Measurements from ENCODE around the gene MEGF11.

Gene MEGF11

GRCh38 chr15:66253418-66254088 is at the start of gene MEGF11:
TSS of gene MEGF11 (minus strand) at chr15:66253750. CDS start at chr15:66128403, 125,347 bp downstream.
- DNase-seq, result peak; percentile 17

DNA sequence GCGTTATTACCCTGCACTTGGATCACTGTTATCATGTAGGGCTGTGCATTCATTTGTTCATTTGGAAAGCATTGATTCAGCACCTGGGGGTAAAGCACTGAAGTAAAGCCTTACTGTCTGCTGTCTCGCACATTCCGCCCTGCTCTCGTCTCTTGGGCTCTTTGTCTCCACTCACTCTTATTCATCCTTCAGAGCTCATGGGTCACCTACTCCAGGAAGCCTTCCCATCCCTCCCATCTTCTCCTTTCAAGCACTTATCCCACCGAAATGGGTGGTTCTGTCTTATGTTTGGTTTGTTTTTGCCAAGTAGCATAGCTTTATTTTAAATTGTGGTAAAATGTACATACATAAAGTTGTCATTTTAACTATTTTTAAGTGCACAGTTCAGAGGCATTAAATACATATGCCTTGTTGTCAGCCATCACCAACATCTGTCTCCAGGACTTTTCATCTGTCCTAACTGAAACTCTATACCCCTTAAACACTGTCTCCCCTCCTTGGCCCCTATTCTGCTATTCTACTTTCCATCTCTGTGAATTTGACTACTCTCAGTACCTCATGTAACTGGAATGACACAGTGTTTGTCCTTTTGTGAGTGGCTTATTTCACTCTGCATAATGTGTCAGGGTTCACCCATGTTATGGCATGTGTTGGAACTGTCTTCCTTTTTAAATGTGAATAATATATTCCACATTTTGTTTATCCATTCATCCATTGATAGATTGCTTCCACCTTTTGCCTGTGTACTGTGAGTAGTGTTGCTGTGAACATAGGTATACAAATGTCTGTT is 49.1 kb upstream of the MEGF11 start:
- no peak for DNase-seq

GRCh38 chr15:66298803-66299251 is 45.3 kb upstream of the MEGF11 start:
- DNase-seq, result no peak

DNA sequence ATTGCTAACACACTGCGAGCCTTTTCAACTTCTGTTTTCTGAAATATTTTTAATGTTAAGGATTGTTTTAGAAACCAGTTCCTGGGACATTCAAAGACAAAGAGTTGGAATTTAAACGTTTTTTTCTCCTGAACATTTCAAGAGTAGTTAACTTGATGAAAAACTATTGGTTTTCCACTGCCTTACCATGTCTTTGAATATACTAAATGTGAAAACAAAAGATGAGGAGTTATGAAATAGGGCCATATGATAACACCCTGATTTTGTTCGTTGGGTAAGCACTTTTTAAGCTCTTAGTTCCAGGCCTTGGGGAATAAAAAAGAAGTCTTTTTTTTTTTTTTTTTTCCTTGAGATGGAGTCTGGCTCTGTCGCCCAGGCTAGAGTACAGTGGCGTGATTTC is 42.6 kb upstream of the MEGF11 start:
- DNase-seq, result no peak

- DNase-seq, result peak; percentile 20
Measured at GRCh38 chr15:66294932-66295235, 41.3 kb upstream of the MEGF11 start.

GRCh38 chr15:66294157-66294931 is 40.8 kb upstream of the MEGF11 start:
- DNase-seq, result peak; percentile 78

DNA sequence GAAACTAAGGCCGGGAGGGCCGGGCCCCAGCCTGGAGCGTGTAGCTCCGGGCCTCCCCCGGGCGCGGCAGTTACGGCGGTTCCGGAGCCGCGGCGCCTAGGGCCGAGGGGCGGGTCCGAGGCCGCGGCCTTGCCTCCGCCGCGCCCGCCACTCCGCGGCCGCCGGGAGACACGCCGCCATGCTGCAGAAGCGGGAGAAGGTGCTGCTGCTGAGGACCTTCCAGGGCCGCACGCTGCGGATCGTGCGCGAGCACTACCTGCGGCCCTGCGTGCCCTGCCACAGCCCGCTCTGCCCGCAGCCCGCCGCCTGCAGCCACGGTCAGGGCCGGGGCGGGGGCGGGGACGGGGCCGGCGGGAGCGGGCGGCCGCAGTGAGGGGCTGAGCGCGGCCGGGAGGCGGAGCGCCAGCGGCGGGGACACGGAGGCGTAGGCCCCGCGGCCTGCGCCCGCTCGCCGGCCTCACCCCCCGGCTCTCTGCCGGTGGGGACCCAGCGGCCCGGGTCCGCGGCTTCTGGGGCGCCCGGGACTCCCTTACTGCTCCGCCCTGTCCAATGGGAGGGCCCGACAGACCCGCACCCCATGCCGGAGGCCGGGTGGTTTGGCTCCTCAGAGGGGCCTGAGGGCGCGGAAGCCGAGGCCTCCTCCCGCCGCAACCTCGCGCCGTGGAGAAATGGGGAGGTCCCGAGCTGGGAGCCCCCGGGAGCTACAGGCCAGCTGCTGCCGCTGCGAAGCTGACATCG is 40.0 kb upstream of the MEGF11 start, which contains the start of gene DIS3L:
Gene DIS3L (plus strand): TSS at position 150 of the 738 bp plus-strand sequence. CDS start 29 bp downstream, at position 179.
- DNase-seq, result peak; percentile 82

DNA sequence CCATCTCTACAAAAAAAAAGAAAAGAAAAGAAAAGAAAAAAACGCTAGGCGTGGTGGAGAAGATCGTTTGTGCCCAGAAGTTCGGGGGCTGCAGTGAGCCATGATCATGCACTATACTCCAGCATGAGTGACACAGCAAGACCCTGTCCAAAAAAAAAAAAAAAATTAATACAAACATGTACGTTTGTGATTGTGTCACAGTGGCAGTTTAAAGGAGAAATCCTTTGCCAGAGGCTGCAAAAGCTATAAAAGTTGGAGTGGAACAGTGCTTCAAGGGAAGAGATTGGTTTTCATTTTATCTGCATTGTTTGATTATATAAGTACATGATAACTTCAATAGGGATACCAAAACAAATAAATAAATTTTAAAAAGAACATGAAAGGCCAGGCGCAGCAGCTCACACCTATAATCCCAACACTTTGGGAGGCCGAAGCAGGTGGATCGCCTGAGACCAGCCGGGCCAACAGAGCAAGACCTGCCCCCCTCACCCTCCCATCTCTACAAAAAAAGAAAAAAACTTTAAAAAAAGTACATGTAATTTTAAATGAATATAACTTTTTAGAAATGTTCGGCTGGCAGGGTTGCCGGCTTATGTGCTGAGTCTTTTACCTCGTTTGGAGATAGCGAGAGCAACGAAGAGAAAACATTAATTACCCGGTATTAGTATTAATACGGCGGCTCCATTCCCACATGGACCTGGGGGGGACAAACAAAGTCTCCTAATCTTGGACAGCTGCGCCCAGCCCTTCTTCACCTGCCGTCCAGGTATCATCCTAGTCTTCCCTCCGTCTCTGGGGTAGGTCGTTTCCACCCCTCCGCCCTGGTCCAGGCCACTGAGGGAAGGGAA is 39.2 kb upstream of the MEGF11 start:
- DNase-seq, result no peak

GRCh38 chr15:66291816-66292570 is 38.4 kb upstream of the MEGF11 start:
- peak; percentile 84 for DNase-seq

GRCh38 chr15:66290518-66290917 is 37.0 kb upstream of the MEGF11 start:
- no peak for DNase-seq

DNA sequence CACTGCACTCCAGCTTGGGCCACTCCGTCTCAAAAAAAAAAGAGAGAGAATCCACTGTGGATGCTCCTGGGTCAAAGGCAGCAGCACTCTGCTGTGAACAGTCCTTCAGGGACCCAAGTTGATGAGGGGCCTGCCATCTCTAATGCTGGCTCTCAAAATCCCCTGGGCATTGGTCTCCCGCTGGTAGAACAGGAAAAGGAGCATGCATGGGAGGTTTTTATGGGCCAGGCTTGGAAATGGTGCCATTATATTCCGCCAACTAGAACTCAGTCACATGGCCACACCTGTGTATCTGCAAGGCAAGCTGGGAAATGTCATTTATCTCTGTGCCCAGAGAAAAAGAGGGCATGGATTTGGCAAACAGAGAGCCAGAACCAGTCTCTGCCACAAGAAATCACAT is 36.5 kb upstream of the MEGF11 start:
- DNase-seq, result no peak

DNA sequence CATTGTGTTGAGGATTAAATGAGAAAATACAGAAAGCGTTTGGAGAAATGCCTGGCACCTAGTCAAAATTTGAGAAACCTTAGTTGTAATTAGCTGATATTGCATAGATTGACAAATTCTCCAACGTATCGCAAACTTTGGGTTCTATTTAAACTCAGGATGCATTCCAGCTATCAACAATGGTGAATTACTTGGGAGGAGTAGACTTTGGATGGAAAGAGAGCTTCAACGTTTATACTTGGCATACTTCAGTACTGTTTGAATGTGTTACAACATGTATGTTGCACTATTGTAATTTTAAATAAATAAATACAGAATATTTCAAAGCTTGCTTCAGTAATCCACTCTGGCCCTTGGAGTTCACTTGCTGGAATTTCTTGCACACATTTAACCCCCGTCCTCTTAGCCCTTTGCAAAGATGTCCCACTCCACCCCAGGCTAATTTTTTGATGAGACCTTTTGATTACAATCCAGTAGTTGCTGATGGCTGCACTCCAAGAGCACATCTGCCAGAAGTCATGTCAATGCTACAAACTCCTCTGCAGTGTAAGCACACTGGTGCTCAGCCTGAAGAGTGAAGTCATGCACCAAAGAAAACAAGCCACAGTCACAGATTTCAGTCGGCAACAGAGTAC is 35.1 kb upstream of the MEGF11 start:
- DNase-seq, result no peak

DNA sequence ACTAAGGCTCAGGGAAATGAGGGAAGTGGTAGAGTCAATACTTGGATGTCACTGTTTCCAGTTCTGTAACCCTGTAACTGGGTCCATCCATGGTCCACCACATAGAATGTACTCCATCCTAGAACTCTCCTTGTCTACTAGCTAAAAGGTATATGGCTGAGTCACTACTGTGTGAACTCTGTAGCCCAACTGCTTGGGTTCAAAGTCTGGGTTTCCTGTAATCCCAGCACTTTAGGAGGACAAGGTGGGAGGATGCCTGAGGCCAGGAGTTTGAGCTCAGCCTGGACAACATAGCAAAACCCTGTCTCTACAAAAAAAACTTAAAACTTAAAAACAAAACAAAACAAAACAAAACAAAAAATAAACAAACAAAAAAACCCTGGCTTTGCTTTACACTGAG is 34.5 kb upstream of the MEGF11 start:
- no peak for DNase-seq

GRCh38 chr15:66287461-66288057 is 34.0 kb upstream of the MEGF11 start:
- peak; percentile 76 for DNase-seq

GRCh38 chr15:66285533-66286280 is 32.2 kb upstream of the MEGF11 start:
- peak; percentile 85 for DNase-seq

DNA sequence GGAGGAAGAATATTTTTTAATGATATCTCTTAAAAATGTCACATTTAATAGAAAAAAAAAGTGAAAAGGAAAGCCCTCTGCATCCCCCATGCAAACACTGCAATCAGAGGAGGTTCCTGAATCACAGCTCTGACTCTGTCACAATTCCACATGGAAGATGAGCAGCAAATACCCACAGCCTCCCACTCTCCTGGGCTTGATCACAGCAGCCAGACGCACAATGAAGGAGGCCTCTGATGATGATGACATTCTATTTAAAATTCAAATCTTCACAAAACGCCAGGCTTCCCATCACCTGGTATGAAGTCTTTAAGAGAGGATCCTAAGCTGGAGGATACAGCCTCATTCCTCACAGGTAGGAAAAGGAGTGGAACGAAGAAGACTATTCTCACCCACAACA is 30.7 kb upstream of the MEGF11 start:
- DNase-seq, result no peak

- no peak for DNase-seq
Measured at GRCh38 chr15:66278671-66279070, 25.1 kb upstream of the MEGF11 start.

- no peak for DNase-seq
Measured at GRCh38 chr15:66278056-66278455, 24.5 kb upstream of the MEGF11 start.

GRCh38 chr15:66276546-66276945 is 23.0 kb upstream of the MEGF11 start:
- no peak for DNase-seq
